Stimulated activated memory B cell treated with anti-CD40 and anti-IgM and Interleukin-4, amounts not matched to agents 10 μg/mL and 1 μg/mL and 100 μg/mL, for 72 hours (primary cell): ENCODE results near the gene CBLL2.
"Not testable (repeated sequence)": the region's sequence is repeated elsewhere in the genome, so short reads cannot be mapped to it uniquely, and the experiment has no call there.

Experiments
- ATAC-seq: fragments of 150-1000 bp; cut with Tn5 transposase; 2 replicates; pipeline ENCODE4 v1.10.0; 2021
- H3K27ac Mint-ChIP-seq: one replicate; pipeline ENCODE4 v1.8.0; 2022; ENCODE audit warnings: mild to moderate bottlenecking, mixed read lengths
- H3K27me3 Mint-ChIP-seq: one replicate; pipeline ENCODE4 v1.8.0; 2022; ENCODE audit warnings: mixed read lengths
- H3K36me3 Mint-ChIP-seq: one replicate; pipeline ENCODE4 v1.8.0; 2022; ENCODE audit warnings: mixed read lengths
- H3K4me1 Mint-ChIP-seq: one replicate; pipeline ENCODE4 v1.8.0; 2022; ENCODE audit warnings: mixed read lengths
- H3K4me3 Mint-ChIP-seq: one replicate; pipeline ENCODE4 v1.8.0; 2022; ENCODE audit warnings: mild to moderate bottlenecking, moderate library complexity, mixed read lengths
- H3K9me3 Mint-ChIP-seq: one replicate; pipeline ENCODE4 v1.8.0; 2022; ENCODE audit warnings: mixed read lengths

The CBLL2 gene, protein sequence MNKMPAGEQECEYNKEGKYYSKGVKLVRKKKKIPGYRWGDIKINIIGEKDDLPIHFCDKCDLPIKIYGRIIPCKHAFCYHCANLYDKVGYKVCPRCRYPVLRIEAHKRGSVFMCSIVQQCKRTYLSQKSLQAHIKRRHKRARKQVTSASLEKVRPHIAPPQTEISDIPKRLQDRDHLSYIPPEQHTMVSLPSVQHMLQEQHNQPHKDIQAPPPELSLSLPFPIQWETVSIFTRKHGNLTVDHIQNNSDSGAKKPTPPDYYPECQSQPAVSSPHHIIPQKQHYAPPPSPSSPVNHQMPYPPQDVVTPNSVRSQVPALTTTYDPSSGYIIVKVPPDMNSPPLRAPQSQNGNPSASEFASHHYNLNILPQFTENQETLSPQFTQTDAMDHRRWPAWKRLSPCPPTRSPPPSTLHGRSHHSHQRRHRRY

DNA sequence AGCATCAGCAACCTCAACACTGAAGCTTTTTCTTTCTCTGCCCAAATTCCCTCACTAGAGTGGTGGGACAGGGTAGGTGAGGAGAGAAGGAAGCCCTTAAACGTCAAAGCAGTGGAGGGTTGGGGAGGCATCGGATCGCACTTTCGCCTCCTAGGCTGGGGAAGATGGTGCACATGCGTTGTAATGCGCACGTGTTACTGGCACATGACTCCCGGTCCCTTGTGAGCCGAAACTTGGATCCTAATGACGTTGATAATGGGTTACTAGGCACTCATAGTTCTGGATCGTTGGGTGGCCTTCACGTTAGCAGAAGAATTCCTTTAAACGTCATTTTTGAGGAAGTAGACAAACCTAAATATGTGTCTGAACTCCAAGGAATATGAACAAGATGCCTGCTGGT is at the start of gene CBLL2:
TSS of gene CBLL2 (plus strand) at position 301 of the 400 bp plus-strand sequence. CDS start at position 380, 79 bp downstream.
- Mint-ChIP-seq H3K27ac (no peak within 1 kb of the TSS), H3K36me3 (no peaks in the 10 kb centered on the region)

DNA sequence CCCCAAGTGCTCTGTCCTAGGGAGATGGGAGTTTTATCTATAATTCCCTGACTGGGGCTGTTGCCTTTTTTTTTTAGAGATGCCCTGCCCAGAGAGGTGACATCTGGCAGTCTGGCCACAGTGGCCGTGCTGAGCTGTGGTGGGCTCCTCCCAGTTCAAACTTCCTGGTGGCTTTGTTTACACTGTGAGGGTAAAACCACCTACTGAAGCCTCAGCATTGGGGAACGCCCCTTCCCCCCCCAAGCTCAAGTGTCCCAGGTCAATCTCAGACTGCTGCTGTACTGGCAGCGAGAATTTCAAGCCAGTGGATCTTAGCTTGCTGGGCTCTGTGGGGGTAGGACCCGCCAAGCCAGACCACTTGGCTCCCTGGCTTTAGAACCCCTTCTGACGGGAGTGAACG is 38.3 kb upstream of the CBLL2 start:
- H3K27ac Mint-ChIP-seq, result no peak overlapping the region
- H3K36me3 Mint-ChIP-seq, result peaks cover 38% of the 10 kb centered on the region
- no peak overlapping the region for H3K4me3 Mint-ChIP-seq
- peaks cover 8% of the 10 kb centered on the region for H3K27me3 Mint-ChIP-seq
- no peaks in the 10 kb centered on the region for H3K9me3 Mint-ChIP-seq
- no peaks in the 10 kb centered on the region for H3K4me1 Mint-ChIP-seq
- no peak for ATAC-seq

More for the DNA sequence above, at the start of gene CBLL2:
- no peak for ATAC-seq
- H3K27me3 Mint-ChIP-seq, result no peaks in the 10 kb centered on the region
- no peak within 1 kb of the TSS for H3K4me3 Mint-ChIP-seq
- H3K4me1 Mint-ChIP-seq, result no peaks in the 10 kb centered on the region
- no peaks in the 10 kb centered on the region for H3K9me3 Mint-ChIP-seq

- Mint-ChIP-seq H3K4me1 (no peaks in the 10 kb centered on the region), H3K9me3 (no peaks in the 10 kb centered on the region), H3K27me3 (peaks cover 8% of the 10 kb centered on the region), H3K27ac (no peak overlapping the region), H3K36me3 (peaks cover 31% of the 10 kb centered on the region), H3K4me3 (no peak overlapping the region)
- ATAC-seq, result no peak
Observed at GRCh38 chrX:22237479-22237878, 35.2 kb upstream of the CBLL2 start.

DNA sequence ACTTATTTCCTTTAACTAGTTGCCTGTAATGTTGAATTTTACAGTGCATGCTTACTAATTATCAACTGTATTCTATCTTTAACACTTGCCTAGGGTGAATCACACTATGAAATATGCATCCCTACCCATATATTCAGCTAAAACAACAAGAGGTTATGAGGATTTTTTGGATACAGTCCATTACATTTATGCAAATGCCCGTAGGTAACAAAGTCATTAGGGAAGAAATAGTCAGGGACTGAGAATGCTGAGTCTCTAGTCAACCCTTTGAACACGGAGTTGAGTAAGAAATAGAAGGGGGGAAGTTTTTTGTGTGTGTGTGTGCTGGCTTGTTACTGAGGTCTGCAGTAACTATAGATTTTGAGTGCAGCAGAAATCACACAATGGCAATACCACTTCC is 26.1 kb upstream of the CBLL2 start:
- H3K9me3 Mint-ChIP-seq, result no peaks in the 10 kb centered on the region
- no peaks in the 10 kb centered on the region for H3K36me3 Mint-ChIP-seq
- no peak overlapping the region for H3K27ac Mint-ChIP-seq
- ATAC-seq, result no peak
- H3K27me3 Mint-ChIP-seq, result no peaks in the 10 kb centered on the region
- no peaks in the 10 kb centered on the region for H3K4me1 Mint-ChIP-seq
- no peak overlapping the region for H3K4me3 Mint-ChIP-seq

GRCh38 chrX:22247169-22247568 is 25.5 kb upstream of the CBLL2 start:
- Mint-ChIP-seq H3K4me1 (no peaks in the 10 kb centered on the region), H3K4me3 (no peak overlapping the region), H3K27me3 (no peaks in the 10 kb centered on the region), H3K9me3 (no peaks in the 10 kb centered on the region), H3K36me3 (no peaks in the 10 kb centered on the region), H3K27ac (no peak overlapping the region)
- no peak for ATAC-seq

DNA sequence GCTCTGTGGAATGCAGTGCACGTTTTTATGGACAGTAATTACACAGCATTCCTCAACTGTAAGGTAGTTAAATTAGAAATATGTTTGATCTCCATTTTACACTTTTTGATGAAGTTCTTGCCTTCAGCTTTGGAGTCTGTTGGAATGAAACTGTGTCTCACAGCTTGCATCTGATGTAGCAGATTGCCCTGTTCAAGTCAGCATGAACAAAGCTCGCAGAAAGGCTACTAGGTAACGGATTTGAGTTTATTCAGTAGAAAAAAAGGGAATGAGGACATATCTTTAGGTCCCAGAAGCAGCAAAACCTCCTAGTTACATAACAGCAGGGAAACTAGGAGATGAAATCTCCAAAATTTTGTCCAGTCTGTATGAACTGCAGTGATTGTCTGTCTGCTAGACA is 24.3 kb upstream of the CBLL2 start:
- Mint-ChIP-seq H3K4me3 (no peak overlapping the region), H3K27ac (no peak overlapping the region), H3K9me3 (no peaks in the 10 kb centered on the region), H3K27me3 (no peaks in the 10 kb centered on the region), H3K36me3 (no peaks in the 10 kb centered on the region), H3K4me1 (no peaks in the 10 kb centered on the region)
- ATAC-seq, result no peak

DNA sequence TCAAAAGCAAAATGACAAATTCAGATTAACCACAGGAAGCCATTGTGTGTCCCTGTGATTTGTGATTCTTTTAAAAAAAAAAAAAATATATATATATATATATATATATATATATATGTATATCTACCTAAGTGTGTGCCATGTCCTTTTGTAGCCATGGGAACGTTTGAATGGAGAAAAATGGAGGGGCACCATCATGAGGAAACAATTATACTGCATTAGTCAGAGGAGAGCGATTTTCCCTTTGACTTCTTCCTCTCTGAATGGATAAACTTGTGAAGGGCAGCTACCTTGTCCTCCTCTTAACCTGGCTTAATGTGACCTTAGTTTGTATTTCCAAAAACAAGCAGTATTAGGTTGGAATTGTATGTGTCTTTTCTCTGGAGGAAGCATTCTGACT is 23.3 kb upstream of the CBLL2 start:
- H3K4me1 Mint-ChIP-seq, result no peaks in the 10 kb centered on the region
- ATAC-seq, result no peak
- H3K4me3 Mint-ChIP-seq, result no peak overlapping the region
- no peaks in the 10 kb centered on the region for H3K27me3 Mint-ChIP-seq
- H3K27ac Mint-ChIP-seq, result no peak overlapping the region
- H3K9me3 Mint-ChIP-seq, result no peaks in the 10 kb centered on the region
- no peaks in the 10 kb centered on the region for H3K36me3 Mint-ChIP-seq

DNA sequence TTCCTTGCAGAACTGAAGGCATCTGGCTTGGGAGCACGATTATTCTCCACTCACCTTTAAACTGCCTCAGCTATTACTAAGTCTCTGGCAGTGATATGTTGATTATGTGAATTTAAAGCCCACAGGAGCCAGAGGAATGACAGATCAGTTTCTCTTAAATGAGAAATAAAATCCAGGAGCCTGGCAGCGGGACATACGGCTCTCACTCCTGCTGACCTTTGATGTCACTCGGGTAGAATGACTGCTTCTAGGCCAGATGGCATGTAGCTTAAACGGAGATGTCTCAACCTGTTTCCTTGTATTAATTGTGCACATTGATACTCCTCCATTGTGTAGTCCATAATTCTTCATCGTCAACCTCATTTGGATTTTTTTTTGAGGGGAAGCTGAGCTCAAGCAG is 4.0 kb upstream of the CBLL2 start:
- Mint-ChIP-seq H3K36me3 (no peaks in the 10 kb centered on the region), H3K27me3 (no peaks in the 10 kb centered on the region), H3K4me1 (no peaks in the 10 kb centered on the region), H3K4me3 (no peak overlapping the region), H3K27ac (no peak overlapping the region), H3K9me3 (no peaks in the 10 kb centered on the region)
- ATAC-seq, result no peak

- Mint-ChIP-seq H3K4me1 (no peaks in the 10 kb centered on the region), H3K4me3 (no peak overlapping the region), H3K27me3 (no peaks in the 10 kb centered on the region), H3K36me3 (no peaks in the 10 kb centered on the region), H3K27ac (no peak overlapping the region), H3K9me3 (no peaks in the 10 kb centered on the region)
- no peak for ATAC-seq
Observed at GRCh38 chrX:22273714-22274317, 1.1 kb downstream of the CBLL2 start.

GRCh38 chrX:22276781-22277180 is 4.1 kb downstream of the CBLL2 start:
- no peak for ATAC-seq
- peaks cover 3% of the 10 kb centered on the region for H3K9me3 Mint-ChIP-seq

DNA sequence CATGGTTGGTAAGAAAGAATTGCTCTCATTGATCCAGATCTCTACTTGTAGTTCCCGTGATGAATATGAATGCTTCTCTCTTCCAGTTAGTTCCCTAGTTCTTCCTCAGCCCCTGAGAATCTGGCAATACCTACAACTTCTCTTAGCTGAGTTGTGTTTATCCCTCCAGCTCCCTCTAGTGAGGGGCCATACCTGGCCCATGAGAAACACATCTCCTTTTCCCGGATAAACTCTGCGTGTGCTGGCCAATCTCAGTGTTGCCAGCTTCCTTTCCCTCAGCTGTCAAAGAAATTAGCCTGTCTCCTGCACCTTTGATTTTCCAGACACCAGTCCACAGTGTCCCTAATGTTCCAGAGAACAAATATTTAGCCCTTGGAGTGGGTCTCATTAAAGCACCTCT is 5.7 kb downstream of the CBLL2 start:
- peaks cover 3% of the 10 kb centered on the region for H3K9me3 Mint-ChIP-seq
- H3K36me3 Mint-ChIP-seq, result no peaks in the 10 kb centered on the region
- no peaks in the 10 kb centered on the region for H3K27me3 Mint-ChIP-seq
- no peak overlapping the region for H3K4me3 Mint-ChIP-seq
- no peaks in the 10 kb centered on the region for H3K4me1 Mint-ChIP-seq
- no peak for ATAC-seq
- H3K27ac Mint-ChIP-seq, result no peak overlapping the region

More at GRCh38 chrX:22276781-22277180, 4.1 kb downstream of the CBLL2 start:
- H3K4me3 Mint-ChIP-seq, result no peak overlapping the region
- no peak overlapping the region for H3K27ac Mint-ChIP-seq
- H3K27me3 Mint-ChIP-seq, result no peaks in the 10 kb centered on the region
- H3K36me3 Mint-ChIP-seq, result no peaks in the 10 kb centered on the region
- no peaks in the 10 kb centered on the region for H3K4me1 Mint-ChIP-seq

- H3K27ac Mint-ChIP-seq, H3K4me1 Mint-ChIP-seq, H3K9me3 Mint-ChIP-seq, H3K27me3 Mint-ChIP-seq, H3K4me3 Mint-ChIP-seq, H3K36me3 Mint-ChIP-seq, ATAC-seq: not testable (repeated sequence)
Observed at GRCh38 chrX:22289209-22289608, 16.5 kb downstream of the CBLL2 start.

- H3K27me3 Mint-ChIP-seq, result no peaks in the 10 kb centered on the region
- H3K27ac Mint-ChIP-seq, result no peak overlapping the region
- H3K4me1 Mint-ChIP-seq, result peaks cover 12% of the 10 kb centered on the region
- no peak for ATAC-seq
- H3K36me3 Mint-ChIP-seq, result no peaks in the 10 kb centered on the region
- H3K9me3 Mint-ChIP-seq, result no peaks in the 10 kb centered on the region
- H3K4me3 Mint-ChIP-seq, result no peak overlapping the region
Observed at GRCh38 chrX:22296871-22297270, 24.2 kb downstream of the CBLL2 start.

- Mint-ChIP-seq H3K36me3 (no peaks in the 10 kb centered on the region), H3K27ac (no peak overlapping the region), H3K4me1 (peaks cover 12% of the 10 kb centered on the region), H3K27me3 (no peaks in the 10 kb centered on the region), H3K4me3 (no peak overlapping the region), H3K9me3 (no peaks in the 10 kb centered on the region)
- peak; percentile 71 for ATAC-seq
Observed at GRCh38 chrX:22300130-22300529, 27.4 kb downstream of the CBLL2 start.

DNA sequence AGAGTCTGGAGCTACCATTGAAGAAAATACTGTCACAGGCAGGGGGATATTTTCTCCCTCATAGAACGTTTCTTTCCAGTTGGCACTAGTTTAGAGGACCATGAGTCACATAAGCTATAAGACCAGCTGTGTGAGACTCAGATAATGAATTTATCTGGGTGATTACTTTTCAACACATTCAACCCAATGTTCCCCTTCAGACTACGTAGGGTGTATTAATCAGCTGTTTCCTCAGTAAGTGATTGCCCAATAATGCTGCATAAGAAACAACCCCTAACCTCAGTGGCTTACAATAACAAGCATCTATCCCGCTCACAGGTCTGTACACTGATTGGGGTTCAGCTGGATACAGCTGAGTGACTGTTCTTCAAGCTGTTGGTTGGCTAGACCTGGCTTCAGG is 38.1 kb downstream of the CBLL2 start:
- Mint-ChIP-seq H3K4me3 (no peak overlapping the region), H3K27me3 (peaks cover 7% of the 10 kb centered on the region), H3K9me3 (no peaks in the 10 kb centered on the region), H3K4me1 (no peaks in the 10 kb centered on the region), H3K27ac (no peak overlapping the region), H3K36me3 (no peaks in the 10 kb centered on the region)
- ATAC-seq, result no peak

GRCh38 chrX:22313766-22314165 is 41.1 kb downstream of the CBLL2 start:
- Mint-ChIP-seq H3K27me3 (peaks cover 7% of the 10 kb centered on the region), H3K27ac (no peak overlapping the region), H3K4me3 (no peak overlapping the region), H3K9me3 (no peaks in the 10 kb centered on the region), H3K36me3 (no peaks in the 10 kb centered on the region), H3K4me1 (no peaks in the 10 kb centered on the region)
- no peak for ATAC-seq
